Measurements from ENCODE around the gene RPP25L.

GRCh38 chr9:34591248-34591916 lies 20.5 kb downstream of the RPP25L start:
- TF ChIP-seq, protein P1, sequence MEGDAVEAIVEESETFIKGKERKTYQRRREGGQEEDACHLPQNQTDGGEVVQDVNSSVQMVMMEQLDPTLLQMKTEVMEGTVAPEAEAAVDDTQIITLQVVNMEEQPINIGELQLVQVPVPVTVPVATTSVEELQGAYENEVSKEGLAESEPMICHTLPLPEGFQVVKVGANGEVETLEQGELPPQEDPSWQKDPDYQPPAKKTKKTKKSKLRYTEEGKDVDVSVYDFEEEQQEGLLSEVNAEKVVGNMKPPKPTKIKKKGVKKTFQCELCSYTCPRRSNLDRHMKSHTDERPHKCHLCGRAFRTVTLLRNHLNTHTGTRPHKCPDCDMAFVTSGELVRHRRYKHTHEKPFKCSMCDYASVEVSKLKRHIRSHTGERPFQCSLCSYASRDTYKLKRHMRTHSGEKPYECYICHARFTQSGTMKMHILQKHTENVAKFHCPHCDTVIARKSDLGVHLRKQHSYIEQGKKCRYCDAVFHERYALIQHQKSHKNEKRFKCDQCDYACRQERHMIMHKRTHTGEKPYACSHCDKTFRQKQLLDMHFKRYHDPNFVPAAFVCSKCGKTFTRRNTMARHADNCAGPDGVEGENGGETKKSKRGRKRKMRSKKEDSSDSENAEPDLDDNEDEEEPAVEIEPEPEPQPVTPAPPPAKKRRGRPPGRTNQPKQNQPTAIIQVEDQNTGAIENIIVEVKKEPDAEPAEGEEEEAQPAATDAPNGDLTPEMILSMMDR (IDR thresholded peaks at IDR 0.05), result peak in 1 of 3 donors; percentile 66
- no peak for TF ChIP-seq POLR2A (IDR thresholded peaks at IDR 0.05)
